HG02798 (cell line): Measurements from ENCODE around the gene MPPED1.

Experiments
- ATAC-seq: cut with Tn5 transposase; IDR thresholded peaks from one replicate; pipeline ENCODE4 v1.9.1; 2021; ENCODE audit warnings: mild to moderate bottlenecking; ENCODE audit not compliant: unreplicated experiment, poor library complexity

The MPPED1 gene

DNA sequence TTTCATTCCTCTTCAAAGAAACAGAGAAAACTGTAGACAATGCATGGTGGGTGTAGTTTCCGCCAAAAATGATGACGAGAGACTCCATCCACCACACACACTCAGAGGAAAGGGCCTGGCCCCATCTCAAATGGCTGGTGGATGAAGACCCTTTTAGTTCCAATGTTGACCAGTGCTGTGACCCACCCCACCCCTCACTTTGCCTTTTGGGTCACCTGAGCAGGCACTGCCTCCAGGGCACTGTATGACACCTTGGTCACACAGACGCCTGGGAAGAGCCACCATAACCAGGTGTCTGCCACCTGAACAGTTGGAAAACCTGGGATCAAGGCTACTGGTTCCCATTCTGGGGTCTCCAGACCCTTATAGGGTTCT is 121.3 kb downstream of the MPPED1 start:
- ATAC-seq = no peak

DNA sequence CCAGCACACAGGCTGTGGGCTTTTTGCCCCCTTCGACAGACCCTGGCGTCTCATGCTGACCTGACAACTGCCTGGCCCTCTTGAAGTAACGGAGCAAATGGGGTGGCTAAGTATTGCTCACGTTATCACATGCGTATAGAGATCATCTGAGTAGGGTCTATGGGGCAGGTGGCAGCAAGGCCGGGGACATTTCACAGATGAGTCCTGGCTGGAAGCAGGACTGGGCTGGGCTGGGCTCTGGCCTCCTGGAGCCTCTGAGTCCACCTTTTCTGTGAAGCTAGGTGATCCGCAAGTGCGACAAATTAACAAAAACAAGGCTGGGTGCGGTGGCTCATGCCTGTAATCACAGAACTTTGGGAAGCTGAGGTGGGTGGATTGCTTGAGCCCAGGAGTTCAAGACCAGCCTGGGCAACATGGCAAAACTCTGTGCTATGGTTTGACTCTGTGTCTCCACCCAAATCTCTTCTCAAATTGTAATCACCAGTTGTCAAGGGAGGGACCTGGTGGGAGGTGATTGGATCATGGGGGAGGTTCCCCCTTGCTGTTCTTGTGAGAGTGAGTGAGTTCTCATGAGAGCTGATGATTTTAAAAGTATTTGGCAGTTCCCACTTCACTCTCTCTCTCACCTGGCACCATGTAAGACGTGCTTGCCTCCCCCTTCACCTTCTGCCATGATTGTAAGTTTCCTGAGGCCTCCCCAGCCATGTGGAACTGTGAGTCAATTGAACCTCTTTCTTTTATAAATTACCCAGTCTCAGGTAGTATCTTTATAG is 122.0 kb downstream of the MPPED1 start:
- no peak for ATAC-seq

DNA sequence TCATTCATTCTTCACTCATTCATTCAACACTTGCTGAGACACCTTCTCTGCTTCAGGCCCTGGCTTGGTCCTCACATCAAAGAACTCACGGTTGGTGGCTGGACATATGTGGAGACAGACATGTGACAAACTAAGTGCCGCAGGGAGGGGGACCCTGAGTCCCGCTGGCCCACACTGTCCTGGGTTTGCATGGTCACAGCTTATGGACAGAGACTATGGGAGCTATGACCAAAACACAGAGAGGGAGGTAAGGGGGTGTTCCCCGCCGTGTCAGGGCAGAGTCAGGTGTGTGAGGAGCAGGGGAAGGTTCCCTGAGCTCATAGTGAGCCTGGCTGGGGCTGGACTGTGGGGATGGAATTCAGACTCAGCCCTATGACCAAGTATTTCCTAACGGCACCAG is 123.1 kb downstream of the MPPED1 start:
- no peak for ATAC-seq

DNA sequence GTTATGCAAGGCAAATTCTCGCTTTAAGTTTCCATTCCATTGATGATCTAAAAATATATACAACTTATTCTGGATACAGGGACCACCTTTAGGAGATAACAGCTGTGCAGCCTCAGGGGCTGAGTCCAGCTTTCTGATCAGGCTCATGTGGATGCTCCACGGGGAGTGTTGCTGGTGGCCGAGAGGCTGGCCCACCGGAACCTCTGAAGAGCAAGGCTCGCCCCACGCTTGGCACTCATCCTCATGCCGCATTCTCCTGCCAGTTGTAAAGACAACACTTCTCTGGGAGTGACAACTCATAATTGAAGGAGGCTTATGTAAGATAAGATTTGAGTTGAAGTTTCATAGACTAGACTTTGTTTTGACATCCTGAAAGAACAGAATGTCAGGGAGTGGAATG is 123.5 kb downstream of the MPPED1 start:
- no peak for ATAC-seq

DNA sequence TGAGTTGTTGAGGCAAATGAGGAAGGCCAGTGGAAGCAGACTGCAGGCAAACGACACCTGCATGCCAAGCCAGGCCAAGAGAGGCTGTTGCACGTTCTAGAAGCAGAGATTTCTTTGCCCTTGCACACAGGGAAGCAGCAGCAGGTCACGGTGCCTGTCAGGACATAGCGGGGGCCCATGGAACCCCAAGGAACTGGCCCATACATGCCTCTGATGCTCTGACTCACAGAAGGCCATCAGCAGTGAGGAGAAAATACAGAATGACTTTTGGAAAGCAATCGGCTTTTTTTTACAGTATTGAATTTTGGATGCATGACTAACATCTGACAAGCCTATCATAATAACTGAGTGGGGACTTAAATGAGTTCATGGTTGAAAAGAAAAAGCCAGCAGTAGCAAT is 123.9 kb downstream of the MPPED1 start:
- no peak for ATAC-seq

DNA sequence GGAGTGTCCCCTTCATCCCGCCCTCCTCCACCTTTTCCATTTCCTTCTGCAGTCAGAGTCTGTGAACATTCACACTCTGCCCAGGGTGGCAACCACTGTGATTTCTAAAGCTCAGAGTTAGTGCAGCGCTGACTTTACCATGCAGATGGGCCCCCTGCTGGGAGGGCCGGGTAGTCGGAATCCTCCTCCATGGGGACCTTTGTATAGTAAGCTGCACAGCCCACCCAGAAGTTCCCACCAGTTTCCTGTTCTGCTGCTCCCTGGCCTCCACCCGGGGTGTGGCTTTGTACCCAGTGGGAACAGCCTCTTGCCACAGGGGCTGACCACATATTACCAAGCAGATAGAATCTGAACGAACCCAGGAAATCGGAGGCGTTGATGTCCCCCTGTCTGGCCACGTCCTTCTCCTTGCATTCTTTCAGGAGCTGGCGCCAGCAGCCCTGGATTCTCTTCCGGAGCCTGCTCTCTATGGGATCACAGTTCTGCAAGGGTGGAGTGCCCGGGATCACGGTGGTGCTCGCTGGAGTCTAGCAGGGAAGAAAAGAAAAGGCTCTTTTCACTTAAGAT is 125.3 kb downstream of the MPPED1 start:
- no peak for ATAC-seq

DNA sequence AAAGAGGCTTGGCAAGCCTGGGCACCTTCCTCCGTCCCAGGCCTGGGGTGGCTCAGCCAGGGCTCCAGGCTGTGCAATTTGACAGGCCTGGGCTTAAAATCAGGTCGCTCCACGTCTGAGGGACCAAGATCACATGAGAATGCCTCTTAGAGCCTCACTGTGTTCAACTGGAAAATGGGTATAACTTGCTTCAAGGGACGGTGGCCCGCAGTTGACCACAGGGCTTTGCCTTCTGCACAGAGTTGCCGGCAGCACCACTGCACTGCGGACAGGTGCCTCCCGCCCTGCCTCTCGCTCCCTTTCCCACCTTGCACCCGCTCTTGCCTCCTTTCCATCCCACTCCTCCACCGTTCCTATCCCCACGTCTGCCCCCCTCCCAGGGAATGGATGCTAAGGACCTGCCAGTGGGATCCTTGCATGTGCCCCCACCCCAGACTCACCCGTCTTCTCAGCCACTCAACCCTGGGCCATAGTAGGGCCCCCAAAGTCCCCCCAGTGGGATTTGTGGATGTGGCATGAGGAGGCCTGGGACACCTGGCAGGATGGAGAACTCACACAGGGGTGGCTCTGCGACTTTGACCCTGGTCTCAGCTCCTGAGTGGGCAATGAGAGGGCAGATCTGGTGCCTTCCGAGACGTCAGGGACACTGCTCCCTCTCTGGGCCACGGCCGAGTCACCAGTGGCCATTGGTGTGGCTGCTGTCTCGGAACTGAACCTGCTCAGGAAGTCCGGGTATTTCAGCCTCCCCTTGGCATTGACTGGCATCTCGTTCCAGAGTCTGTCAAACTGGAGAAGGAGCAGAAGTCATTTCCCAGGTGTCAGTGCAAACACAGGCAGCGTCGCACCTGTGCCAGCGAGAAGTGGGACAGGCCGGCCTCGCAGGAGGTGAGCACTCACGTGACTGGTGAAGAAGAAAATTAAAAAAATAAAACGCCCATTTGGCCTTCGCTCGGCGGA is 128.0 kb downstream of the MPPED1 start:
- no peak for ATAC-seq

DNA sequence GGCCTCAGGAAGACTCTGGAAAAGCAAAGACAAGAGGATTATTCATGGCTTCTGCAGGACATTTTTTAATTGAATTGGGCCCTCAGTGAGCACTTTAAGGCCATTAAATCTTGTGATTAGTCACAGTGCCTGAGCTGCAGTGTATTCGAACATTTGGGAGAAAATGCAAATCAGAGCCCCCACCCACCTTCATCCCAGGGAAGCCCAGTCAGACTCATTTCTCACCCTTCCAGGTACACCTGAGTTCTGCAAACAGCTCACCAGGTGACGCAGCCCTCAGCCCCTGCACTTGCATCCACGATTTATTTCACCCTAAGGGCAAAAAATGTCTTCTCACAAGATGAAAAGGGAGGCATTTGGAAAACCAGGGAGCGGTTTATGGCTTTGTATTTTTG is 128.7 kb downstream of the MPPED1 start:
- no peak for ATAC-seq

DNA sequence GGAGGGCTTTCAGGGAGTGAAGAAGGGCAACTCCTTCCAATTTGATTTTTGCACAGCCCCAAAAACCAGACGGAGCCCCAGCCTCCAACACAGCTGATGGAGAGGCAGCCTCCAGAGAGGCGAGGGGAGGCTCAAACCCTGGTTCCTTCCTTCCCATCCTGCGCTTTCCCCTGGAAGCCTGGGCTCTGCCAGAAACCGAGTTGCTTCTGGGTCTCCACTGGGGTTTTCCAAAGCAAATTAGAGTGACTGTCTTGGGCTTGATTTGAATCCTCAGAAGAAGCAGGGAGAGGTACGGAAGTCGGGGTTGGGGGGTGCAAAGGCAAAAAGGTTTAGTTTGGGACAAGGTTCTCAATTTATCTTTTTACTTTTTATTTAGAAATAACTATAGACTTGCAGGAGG is 129.2 kb downstream of the MPPED1 start:
- no peak for ATAC-seq

DNA sequence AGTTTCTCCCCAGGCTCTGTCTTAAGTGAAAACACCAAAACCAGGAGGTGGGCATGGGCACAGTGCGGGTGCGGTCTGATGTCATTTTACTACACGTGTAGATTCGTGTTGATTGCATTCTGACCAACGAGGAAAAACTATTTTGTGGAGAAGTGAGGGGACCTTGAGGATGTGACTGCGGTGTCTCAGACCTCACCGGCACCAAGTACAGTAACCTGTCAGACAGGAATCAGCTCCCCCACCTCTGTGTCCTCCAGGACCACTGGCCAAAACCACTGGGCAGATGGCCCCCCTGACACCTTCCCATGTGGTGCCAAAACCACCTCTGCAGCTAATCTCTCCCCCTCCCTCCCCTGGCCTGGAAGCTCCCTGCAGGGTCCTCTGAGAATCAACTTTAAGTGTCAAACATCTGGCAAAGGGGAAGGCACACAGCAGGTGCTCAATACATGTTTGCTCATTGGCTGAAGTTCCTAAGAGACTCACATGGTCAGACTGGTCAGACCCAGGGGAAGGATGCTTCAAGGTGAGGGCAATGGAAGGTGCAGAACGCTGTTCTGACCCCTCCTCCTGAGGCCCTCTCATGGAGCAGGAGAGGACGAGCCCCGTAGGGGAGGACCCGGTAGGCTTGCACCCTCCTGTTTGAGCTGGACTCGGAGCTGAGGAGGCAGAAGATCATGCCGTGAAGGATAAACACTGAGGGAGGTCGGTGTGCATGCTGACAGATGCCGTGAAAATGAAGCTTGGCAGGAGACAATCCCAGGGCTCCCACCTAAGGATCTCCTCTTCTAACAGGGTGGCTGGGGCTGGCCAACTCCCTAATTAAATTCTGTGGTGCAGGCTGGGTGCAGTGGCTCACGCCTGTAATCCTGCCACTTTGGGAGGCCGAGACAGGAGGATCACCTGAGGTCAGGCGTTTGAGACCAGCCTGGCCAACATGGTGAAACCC is 129.9 kb downstream of the MPPED1 start:
- ATAC-seq = no peak

DNA sequence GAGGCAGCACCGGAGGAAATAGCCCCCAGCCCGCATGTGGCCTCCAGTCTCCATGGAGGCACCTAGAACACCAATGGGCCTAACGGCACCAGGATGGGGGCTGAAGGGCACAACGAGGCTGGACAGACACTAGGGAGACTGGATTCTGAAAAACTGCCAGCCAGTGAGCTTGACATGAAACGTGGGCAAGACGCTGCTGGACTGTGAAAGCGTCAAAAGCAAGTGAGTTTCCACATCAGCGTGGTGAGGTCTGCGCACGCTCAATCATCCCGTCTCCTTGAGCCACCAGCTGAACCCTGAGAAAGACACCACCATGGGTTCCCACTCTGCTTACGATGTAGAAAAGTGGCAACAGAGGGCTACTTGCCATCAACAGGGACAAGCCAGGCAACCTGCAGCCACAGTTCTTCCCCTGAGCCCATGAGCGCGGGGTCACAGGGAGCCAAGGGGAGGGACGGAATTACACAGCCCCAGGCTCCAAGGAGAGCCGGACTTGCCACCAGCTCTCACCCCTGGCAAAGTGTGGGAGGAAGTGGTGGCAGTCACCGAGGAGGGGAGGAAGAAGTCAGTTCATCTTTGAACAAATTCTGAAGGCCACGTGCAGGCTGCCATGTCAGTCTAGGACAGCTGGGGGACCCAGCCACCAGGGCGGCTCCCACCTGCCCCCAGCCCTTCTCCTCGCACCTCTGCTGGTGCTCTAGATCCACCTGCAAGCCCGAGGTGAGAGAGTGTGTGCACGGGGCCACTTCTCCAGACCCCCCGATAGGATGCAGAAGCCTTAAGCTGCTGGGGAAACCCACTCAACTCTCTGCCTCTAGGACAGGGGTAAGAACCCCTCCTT is 131.1 kb downstream of the MPPED1 start:
- ATAC-seq = no peak

DNA sequence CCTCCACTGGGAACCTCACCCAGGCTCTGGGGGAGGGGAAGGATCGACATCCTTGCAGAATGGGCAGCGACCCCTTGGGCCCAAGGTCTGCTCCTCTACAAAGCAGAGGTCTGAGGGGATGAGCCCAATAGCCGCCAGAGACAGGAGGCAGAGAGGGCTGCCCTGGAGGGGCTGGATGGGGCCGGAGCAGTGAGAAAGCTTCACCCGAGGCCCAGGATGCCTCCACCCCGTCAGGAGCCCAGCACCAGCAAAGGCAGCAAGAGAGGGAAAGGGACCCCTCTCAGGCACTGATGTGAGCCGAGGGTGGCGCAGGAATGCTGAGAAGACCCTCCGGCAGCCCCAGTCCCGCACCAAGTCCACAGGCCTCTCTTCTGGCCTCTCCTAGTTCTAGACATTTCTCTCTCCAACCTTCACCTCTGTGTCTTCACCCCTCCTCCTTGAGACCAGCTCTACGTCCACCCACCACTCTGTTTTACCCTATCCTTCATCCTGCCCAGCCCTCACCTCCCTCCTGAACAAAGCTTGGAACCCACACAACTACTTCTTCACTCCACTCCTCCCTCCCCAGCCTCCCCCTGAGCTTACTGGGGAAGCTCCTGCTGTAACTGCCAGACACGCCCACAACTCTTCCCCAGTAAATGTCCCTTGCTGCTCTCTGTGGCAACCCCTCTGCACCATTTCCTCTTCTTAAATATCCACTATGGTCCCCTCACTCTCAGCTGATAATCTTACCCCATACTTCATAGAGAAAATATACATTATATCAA is 131.9 kb downstream of the MPPED1 start:
- no peak for ATAC-seq

DNA sequence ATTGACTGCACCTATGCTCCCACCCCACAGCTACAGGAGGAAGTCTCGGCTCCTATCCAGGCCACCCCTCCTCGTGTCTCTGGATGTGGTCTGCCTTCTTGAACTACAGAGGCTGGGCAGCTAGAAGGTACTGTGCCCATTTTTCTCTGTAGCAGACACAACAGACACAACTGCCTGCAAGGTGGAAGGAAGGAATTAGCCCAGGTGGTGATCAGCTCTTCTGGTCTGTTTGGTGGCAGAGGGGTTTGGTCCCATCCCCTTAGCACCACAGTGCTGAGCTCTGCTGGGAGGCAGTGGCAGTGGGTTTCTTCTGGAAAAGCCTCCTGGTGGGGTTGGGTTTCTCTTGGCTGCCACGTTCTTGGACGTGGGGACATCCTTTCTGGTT is 132.5 kb downstream of the MPPED1 start:
- ATAC-seq = no peak

DNA sequence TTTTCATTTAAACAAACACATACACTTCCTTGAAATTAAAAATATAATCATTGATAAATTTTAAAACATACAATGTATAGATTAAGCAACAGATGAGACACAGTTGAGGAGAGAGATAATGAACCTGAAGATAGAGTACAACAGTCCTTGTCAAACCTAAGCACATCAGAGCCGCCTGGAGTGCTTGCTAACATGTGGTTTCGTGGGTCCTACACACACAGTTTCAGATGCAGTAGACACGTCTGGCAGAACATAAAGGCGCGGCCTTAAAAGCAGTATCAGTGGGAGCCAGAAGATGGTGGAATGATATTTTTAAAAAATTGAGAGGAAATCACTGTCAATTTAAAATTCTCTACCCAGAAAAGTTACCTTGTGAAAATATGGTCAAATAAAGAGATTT is 134.4 kb downstream of the MPPED1 start:
- no peak for ATAC-seq

DNA sequence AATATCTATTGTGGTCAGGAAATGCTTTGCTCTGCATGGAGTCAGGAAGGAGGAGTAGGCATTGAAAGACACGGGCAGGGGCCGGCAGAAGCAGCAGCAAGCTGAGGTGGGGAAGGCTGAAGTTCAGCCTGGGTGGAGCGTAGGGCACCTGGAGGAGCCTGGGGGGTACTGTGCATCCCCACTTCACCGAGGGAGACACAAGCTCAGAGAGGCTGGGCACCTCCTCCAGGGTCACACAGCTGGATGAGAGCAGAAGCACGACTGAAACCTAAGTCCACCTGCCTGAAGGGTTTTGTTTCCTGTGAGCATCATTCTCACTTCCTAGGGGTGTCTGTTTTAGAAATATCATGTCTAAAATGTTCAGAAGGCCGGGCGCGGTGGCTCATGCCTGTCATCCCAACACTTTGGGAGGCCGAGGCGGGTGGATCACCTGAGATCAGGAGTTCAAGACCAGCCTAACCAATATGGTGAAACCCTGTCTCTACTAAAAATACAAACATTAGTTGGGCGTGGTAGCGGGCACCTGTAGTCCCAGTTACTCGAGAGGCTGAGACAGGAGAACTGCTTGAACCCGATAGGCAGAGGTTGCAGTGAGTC is 138.3 kb downstream of the MPPED1 start:
- no peak for ATAC-seq

DNA sequence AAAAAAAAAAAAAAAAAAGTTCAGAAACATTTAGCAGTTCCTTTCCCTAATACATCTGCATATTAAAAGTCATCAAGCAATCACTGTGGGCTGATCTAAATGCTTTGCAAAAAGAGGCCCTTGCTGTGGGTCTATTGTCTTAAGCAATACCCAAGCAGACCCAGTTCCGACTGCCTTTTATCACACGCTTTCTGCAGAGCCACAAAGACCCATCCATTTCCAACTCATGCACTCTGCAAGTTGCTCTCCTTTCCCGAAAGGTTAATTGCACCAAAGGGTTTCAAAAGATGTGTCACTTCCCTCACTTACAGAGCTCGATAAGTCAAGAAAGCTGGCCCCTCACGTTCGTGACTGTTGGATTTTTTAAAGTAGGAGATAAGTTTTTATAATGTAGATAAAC is 138.9 kb downstream of the MPPED1 start:
- ATAC-seq = no peak

DNA sequence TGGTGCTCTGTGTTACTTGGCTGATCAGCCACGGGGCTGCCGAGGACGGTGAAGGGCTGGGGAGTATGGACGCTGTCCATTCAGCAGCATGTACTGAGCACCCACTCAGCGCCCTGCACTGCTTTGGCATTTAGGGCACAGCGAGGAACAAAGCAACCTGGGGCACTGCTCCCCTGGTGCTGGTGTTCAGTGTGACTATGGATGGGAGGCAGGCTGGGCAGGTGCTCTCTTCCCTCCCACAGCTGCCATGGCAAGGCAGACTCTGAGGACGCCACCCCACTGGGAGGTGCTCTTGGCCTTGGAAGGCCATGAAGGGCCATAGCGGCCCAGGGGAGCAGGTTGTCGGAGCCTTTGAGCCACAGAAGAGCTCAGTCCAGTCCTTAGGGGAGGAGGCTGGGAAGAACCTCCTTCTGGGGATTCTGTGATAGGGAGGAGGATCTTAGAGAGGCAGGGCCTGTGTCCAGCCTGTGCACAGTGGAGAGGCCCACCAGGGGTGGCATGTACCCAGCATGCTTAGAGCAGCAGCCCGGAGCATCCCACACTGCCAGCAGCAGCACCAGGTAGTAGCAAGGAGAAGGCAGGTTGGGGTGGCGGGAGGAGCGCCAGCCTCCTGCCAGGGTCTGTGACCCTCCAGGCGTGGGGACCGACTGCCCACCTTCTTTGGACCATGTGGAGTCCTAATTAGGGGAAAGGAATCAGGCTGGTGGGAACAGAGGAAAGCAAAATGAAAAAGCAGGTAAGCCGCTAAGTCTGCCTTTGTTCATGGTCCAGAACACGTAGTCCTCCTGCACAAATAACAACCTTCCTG is 141.8 kb downstream of the MPPED1 start:
- no peak for ATAC-seq
